OCI-LY3 (cell line): ENCODE results near the gene REG3G.

Experiments
- H2AFZ ChIP-seq: fragments of 200-600, 300-600 bp; shearing (Covaris generic); 2 replicates; pipeline ENCODE4 v1.6.0; 2014; ENCODE audit warnings: antibody characterized with exemption, low read depth, low read length
- H3K27ac ChIP-seq: fragments of 200-600, 300-600 bp; sonication (generic); 2 replicates; pipeline ENCODE4 v1.5.1; 2014; ENCODE audit warnings: mild to moderate bottlenecking, low read length, moderate library complexity, mixed read lengths
- H3K27me3 ChIP-seq: fragments of 200-600, 300-600 bp; sonication (generic); 2 replicates; pipeline ENCODE4 v1.6.1; 2014; ENCODE audit warnings: low read depth, low read length, mixed read lengths
- H3K36me3 ChIP-seq: fragments of 200-600, 300-600 bp; sonication (generic); replicated peaks from 2 replicates; pipeline ENCODE3; 2014; ENCODE audit warnings: low read depth, low read length, mixed read lengths
- H3K4me1 ChIP-seq: fragments of 300-600, 200-600 bp; sonication (generic); 2 replicates; pipeline ENCODE4 v1.6.1; 2014; ENCODE audit warnings: low read length, mixed read lengths
- H3K4me2 ChIP-seq: fragments of 200-600, 300-600 bp; sonication (generic); 2 replicates; pipeline ENCODE4 v1.6.1; 2014; ENCODE audit warnings: low read length, mixed read lengths
- H3K4me3 ChIP-seq: fragments of 300-600, 200-600 bp; sonication (generic); 2 replicates; pipeline ENCODE4 v1.5.1; 2014; ENCODE audit warnings: antibody characterized with exemption, mild to moderate bottlenecking, low read length, moderate library complexity
- H3K79me2 ChIP-seq: fragments of 300-600, 200-600 bp; shearing (Covaris generic); 2 replicates; pipeline ENCODE4 v1.6.1; 2014; ENCODE audit warnings: mild to moderate bottlenecking, low read length, mixed read lengths
- H3K9ac ChIP-seq: fragments of 300-600, 200-600 bp; shearing (Covaris generic); 2 replicates; pipeline ENCODE4 v1.6.0; 2014; ENCODE audit warnings: mild to moderate bottlenecking, low read length, moderate library complexity
- H3K9me3 ChIP-seq: fragments of 200-600, 300-600 bp; shearing (Covaris generic); 2 replicates; pipeline ENCODE4 v1.6.1; 2014; ENCODE audit warnings: low read length, mixed read lengths; ENCODE audit not compliant: insufficient read depth
- H4K20me1 ChIP-seq: fragments of 200-600, 300-600 bp; sonication (generic); 2 replicates; pipeline ENCODE4 v1.6.1; 2016; ENCODE audit warnings: low read length, mixed read lengths; ENCODE audit not compliant: insufficient read depth
- CTCF ChIP-seq: fragments of 200-600, 300-600 bp; sonication (generic); IDR thresholded peaks from 2 replicates; pipeline ENCODE4 v1.5.1; 2014; ENCODE audit warnings: antibody characterized with exemption, low read length, low read depth
- EZH2phosphoT487 ChIP-seq: fragments of 200-600 bp; shearing (Covaris generic); IDR thresholded peaks from 2 replicates; pipeline ENCODE4 v1.6.1; 2018; ENCODE audit warnings: antibody characterized with exemption, mixed run types, low read depth

Gene REG3G

GRCh38 chr2:79011496-79011895, 14.0 kb upstream of the REG3G start:
- Histone ChIP-seq H3K4me1 (no peaks in the 10 kb centered on the region), H3K9me3 (no peaks in the 10 kb centered on the region), H2AFZ (no peak overlapping the region), H3K36me3 (no peaks in the 10 kb centered on the region), H3K4me3 (no peak overlapping the region), H3K4me2 (no peak overlapping the region), H4K20me1 (no peaks in the 10 kb centered on the region), H3K27ac (no peak overlapping the region), H3K27me3 (no peaks in the 10 kb centered on the region), H3K79me2 (no peaks in the 10 kb centered on the region), H3K9ac (no peak overlapping the region)
- TF ChIP-seq EZH2phosphoT487 (no peak), CTCF (no peak)

GRCh38 chr2:79013629-79014028, 11.9 kb upstream of the REG3G start:
- TF ChIP-seq CTCF: no peak
- no peak for TF ChIP-seq EZH2phosphoT487
- Histone ChIP-seq H3K27me3 (no peaks in the 10 kb centered on the region), H3K27ac (no peak overlapping the region), H2AFZ (no peak overlapping the region), H3K4me3 (no peak overlapping the region), H3K4me1 (no peaks in the 10 kb centered on the region), H3K36me3 (no peaks in the 10 kb centered on the region), H3K4me2 (no peak overlapping the region), H3K79me2 (no peaks in the 10 kb centered on the region), H3K9ac (no peak overlapping the region), H4K20me1 (no peaks in the 10 kb centered on the region), H3K9me3 (no peaks in the 10 kb centered on the region)

- no peaks in the 10 kb centered on the region for H3K9me3 ChIP-seq
- no peak overlapping the region for H2AFZ ChIP-seq
- no peaks in the 10 kb centered on the region for H3K36me3 ChIP-seq
- no peak for TF ChIP-seq CTCF
- no peak for TF ChIP-seq EZH2phosphoT487
- no peaks in the 10 kb centered on the region for H3K27me3 ChIP-seq
- no peak overlapping the region for H3K4me2 ChIP-seq
- H3K4me1 ChIP-seq: no peaks in the 10 kb centered on the region
- no peaks in the 10 kb centered on the region for H4K20me1 ChIP-seq
- no peaks in the 10 kb centered on the region for H3K79me2 ChIP-seq
- no peak overlapping the region for H3K27ac ChIP-seq
- no peak overlapping the region for H3K9ac ChIP-seq
- no peak overlapping the region for H3K4me3 ChIP-seq
These were observed 9.2 kb upstream of the REG3G start for GRCh38 chr2:79016342-79016741.

- Histone ChIP-seq H2AFZ (no peak overlapping the region), H3K9me3 (no peaks in the 10 kb centered on the region), H4K20me1 (no peaks in the 10 kb centered on the region), H3K4me1 (no peaks in the 10 kb centered on the region), H3K36me3 (no peaks in the 10 kb centered on the region), H3K4me2 (no peak overlapping the region), H3K27ac (no peak overlapping the region), H3K9ac (no peak overlapping the region), H3K79me2 (no peaks in the 10 kb centered on the region), H3K4me3 (no peak overlapping the region), H3K27me3 (no peaks in the 10 kb centered on the region)
- TF ChIP-seq EZH2phosphoT487 (no peak), CTCF (no peak)
These were observed 559 bp downstream of the REG3G start for GRCh38 chr2:79026061-79026460.
